ENCODE results near the gene FAM72C. TPM values are rescaled to one million over a fixed set of nuclear protein-coding genes. Genes with fewer than 3 reads are reported as not detected.
"Not testable (repeated sequence)": the region's sequence is repeated elsewhere in the genome, so short reads cannot be mapped to it uniquely, and the experiment has no call there.

The FAM72C gene
- total and polyA plus RNA-seq, 10 of the 15 experiments (the other 5 are each of a cell fraction or from before 2014, with no cell fraction given), result 1.9 to 21.4 (median 9.8) TPM

GRCh38 chr1:143990699-143991098, 18.9 kb upstream of the FAM72C start:
- DNase-seq (ENCODE audit: low read depth, low spot score); RAD21 ChIA-PET (ENCODE audit: unreplicated experiment); in situ Hi-C loops (cut with MboI); ATAC-seq; H3K9me3 ChIP-seq (replicated peaks; ENCODE audit: control insufficient read depth, insufficient read depth, low read length); intact Hi-C loops (cut with micrococcal nuclease; ENCODE audit: unreplicated experiment); H3K9ac ChIP-seq (ENCODE audit: control insufficient read depth, insufficient read depth, low read length); H2AFZ ChIP-seq (ENCODE audit: control insufficient read depth, low read depth, low read length); H3K4me1 ChIP-seq (ENCODE audit: control insufficient read depth, insufficient read depth, low read length); H3K79me2 ChIP-seq (ENCODE audit: control insufficient read depth, insufficient read depth, low read length); H3K27me3 ChIP-seq (replicated peaks in 1 of 2; ENCODE audit: control insufficient read depth in 2 of 2, insufficient read depth in 2 of 2, low read length in 1 of 2); CTCF ChIA-PET; H3K27ac ChIP-seq (ENCODE audit: control insufficient read depth, insufficient read depth); FAIRE-seq; H3K4me2 ChIP-seq (ENCODE audit: control insufficient read depth, insufficient read depth); POLR2A ChIA-PET; BruUV-seq (replicated peaks); H4K20me1 ChIP-seq (ENCODE audit: control insufficient read depth, insufficient read depth); H3K4me3 ChIP-seq; SMC1A ChIA-PET (ENCODE audit: uncharacterized antibody, unreplicated experiment); H3K36me3 ChIP-seq (ENCODE audit: control insufficient read depth in 2 of 2, insufficient read depth in 2 of 2, low read length in 1 of 2): not testable (repeated sequence)
- no CpG with 5 or more reads among the region's 4 CpGs for WGBS (ENCODE audit: insufficient coverage, insufficient replicate concordance, low lambda C conversion rate, missing lambda C conversion rate)

GRCh38 chr1:143989719-143990118, 17.9 kb upstream of the FAM72C start:
- POLR2A ChIA-PET; H3K4me1 ChIP-seq (ENCODE audit: control insufficient read depth, insufficient read depth, low read length); FAIRE-seq; H3K4me2 ChIP-seq (ENCODE audit: control insufficient read depth, insufficient read depth); in situ Hi-C loops (cut with MboI); H3K9me3 ChIP-seq (replicated peaks; ENCODE audit: control insufficient read depth, insufficient read depth, low read length); H3K79me2 ChIP-seq (ENCODE audit: control insufficient read depth, insufficient read depth, low read length); H4K20me1 ChIP-seq (ENCODE audit: control insufficient read depth, insufficient read depth); DNase-seq (ENCODE audit: low read depth, low spot score); RAD21 ChIA-PET (ENCODE audit: unreplicated experiment); intact Hi-C loops (cut with micrococcal nuclease; ENCODE audit: unreplicated experiment); H3K4me3 ChIP-seq; H3K27ac ChIP-seq (ENCODE audit: control insufficient read depth, insufficient read depth); CTCF ChIA-PET; SMC1A ChIA-PET (ENCODE audit: uncharacterized antibody, unreplicated experiment); H2AFZ ChIP-seq (ENCODE audit: control insufficient read depth, low read depth, low read length); H3K9ac ChIP-seq (ENCODE audit: control insufficient read depth, insufficient read depth, low read length); H3K27me3 ChIP-seq (replicated peaks in 1 of 2; ENCODE audit: control insufficient read depth in 2 of 2, insufficient read depth in 2 of 2, low read length in 1 of 2); BruUV-seq (replicated peaks); H3K36me3 ChIP-seq (ENCODE audit: control insufficient read depth in 2 of 2, insufficient read depth in 2 of 2, low read length in 1 of 2); ATAC-seq: not testable (repeated sequence)
- no CpG with 5 or more reads among the region's 1 CpG for WGBS (ENCODE audit: insufficient coverage, insufficient replicate concordance, low lambda C conversion rate, missing lambda C conversion rate)

GRCh38 chr1:143989427-143989712, 17.6 kb upstream of the FAM72C start:
- H3K36me3 ChIP-seq (ENCODE audit: control insufficient read depth in 2 of 2, insufficient read depth in 2 of 2, low read length in 1 of 2); SMC1A ChIA-PET (ENCODE audit: uncharacterized antibody, unreplicated experiment); H4K20me1 ChIP-seq (ENCODE audit: control insufficient read depth, insufficient read depth); H3K9me3 ChIP-seq (replicated peaks; ENCODE audit: control insufficient read depth, insufficient read depth, low read length); POLR2A ChIA-PET; in situ Hi-C loops (cut with MboI); CTCF ChIA-PET; H3K79me2 ChIP-seq (ENCODE audit: control insufficient read depth, insufficient read depth, low read length); BruUV-seq (replicated peaks); RAD21 ChIA-PET (ENCODE audit: unreplicated experiment); H3K4me1 ChIP-seq (ENCODE audit: control insufficient read depth, insufficient read depth, low read length); intact Hi-C loops (cut with micrococcal nuclease; ENCODE audit: unreplicated experiment); DNase-seq (ENCODE audit: low read depth, low spot score); H3K4me2 ChIP-seq (ENCODE audit: control insufficient read depth, insufficient read depth); H3K9ac ChIP-seq (ENCODE audit: control insufficient read depth, insufficient read depth, low read length); H2AFZ ChIP-seq (ENCODE audit: control insufficient read depth, low read depth, low read length); H3K27ac ChIP-seq (ENCODE audit: control insufficient read depth, insufficient read depth); ATAC-seq; FAIRE-seq; H3K27me3 ChIP-seq (replicated peaks in 1 of 2; ENCODE audit: control insufficient read depth in 2 of 2, insufficient read depth in 2 of 2, low read length in 1 of 2); H3K4me3 ChIP-seq: not testable (repeated sequence)
- no CpG with 5 or more reads among the region's 4 CpGs for WGBS (ENCODE audit: insufficient coverage, insufficient replicate concordance, low lambda C conversion rate, missing lambda C conversion rate)

- CTCF ChIA-PET; POLR2A ChIA-PET; H2AFZ ChIP-seq (ENCODE audit: control insufficient read depth, low read depth, low read length); H3K9me3 ChIP-seq (replicated peaks; ENCODE audit: control insufficient read depth, insufficient read depth, low read length); H3K27ac ChIP-seq (ENCODE audit: control insufficient read depth, insufficient read depth); DNase-seq (ENCODE audit: low read depth, low spot score); BruUV-seq (replicated peaks); H4K20me1 ChIP-seq (ENCODE audit: control insufficient read depth, insufficient read depth); H3K4me1 ChIP-seq (ENCODE audit: control insufficient read depth, insufficient read depth, low read length); RAD21 ChIA-PET (ENCODE audit: unreplicated experiment); H3K4me3 ChIP-seq; H3K27me3 ChIP-seq (replicated peaks in 1 of 2; ENCODE audit: control insufficient read depth in 2 of 2, insufficient read depth in 2 of 2, low read length in 1 of 2); FAIRE-seq; SMC1A ChIA-PET (ENCODE audit: uncharacterized antibody, unreplicated experiment); H3K79me2 ChIP-seq (ENCODE audit: control insufficient read depth, insufficient read depth, low read length); in situ Hi-C loops (cut with MboI); intact Hi-C loops (cut with micrococcal nuclease; ENCODE audit: unreplicated experiment); H3K4me2 ChIP-seq (ENCODE audit: control insufficient read depth, insufficient read depth); ATAC-seq; H3K9ac ChIP-seq (ENCODE audit: control insufficient read depth, insufficient read depth, low read length); H3K36me3 ChIP-seq (ENCODE audit: control insufficient read depth in 2 of 2, insufficient read depth in 2 of 2, low read length in 1 of 2): not testable (repeated sequence)
- WGBS (ENCODE audit: insufficient coverage, insufficient replicate concordance, low lambda C conversion rate, missing lambda C conversion rate), result 100% methylated on average over 1 of the region's 10 CpGs
Observed at GRCh38 chr1:143988602-143989426, 17.0 kb upstream of the FAM72C start.

All from GM12878 (cell line).